Left forelimb (tissue), 1 donor: ENCODE measurements around the gene CD302.
"Not testable (repeated sequence)": the region's sequence is repeated elsewhere in the genome, so short reads cannot be mapped to it uniquely, and the experiment has no call there.

Experiments
- DNase-seq: peaks from one replicate; pipeline ENCODE4 v3.0.0-alpha.2; 2018; ENCODE audit warnings: low spot score

The CD302 gene

GRCh38 chr2:159793326-159793725 is 4.7 kb downstream of the CD302 start:
- DNase-seq: no peak

GRCh38 chr2:159792599-159792998 is 5.4 kb downstream of the CD302 start:
- no peak for DNase-seq

DNA sequence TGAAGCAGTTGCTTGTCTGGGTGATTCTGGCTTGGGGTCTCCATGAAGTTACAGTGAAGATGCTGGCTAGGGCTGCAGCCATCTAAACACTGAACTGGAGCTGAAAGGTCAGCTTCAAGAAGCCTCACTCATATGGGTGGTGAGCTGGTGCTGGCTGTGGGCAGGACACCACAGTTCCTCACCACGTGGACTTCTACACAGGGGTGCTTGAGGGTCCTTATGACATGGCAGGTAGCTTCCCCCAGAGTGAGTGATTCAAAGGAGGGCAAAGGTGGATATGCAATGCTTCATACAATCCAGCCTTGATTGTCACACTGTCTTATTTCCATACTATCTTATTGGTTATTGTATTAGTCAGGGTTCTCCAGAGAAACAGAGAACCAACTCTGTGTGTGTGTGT is 6.0 kb downstream of the CD302 start:
- DNase-seq: no peak

GRCh38 chr2:159790323-159790722 is 7.7 kb downstream of the CD302 start:
- DNase-seq: no peak

DNA sequence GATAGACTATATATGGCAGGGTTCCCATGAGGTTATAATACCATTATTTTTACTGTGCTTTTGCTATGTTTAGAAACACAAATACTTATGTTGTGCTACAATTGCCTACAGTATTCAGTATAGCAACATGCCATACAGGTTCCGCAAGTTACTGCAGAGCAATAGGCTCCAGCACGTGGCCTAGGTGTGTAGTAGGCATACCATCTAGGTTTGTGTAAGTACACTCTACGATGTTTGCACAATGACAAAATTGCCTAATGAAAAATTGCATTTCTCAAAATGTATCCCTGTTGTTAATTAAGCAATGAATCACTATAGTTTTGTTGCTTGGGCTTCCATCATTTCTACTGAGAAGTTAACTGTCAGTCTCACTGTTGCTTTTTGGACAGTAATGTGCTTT is 9.8 kb downstream of the CD302 start:
- DNase-seq: no peak

DNA sequence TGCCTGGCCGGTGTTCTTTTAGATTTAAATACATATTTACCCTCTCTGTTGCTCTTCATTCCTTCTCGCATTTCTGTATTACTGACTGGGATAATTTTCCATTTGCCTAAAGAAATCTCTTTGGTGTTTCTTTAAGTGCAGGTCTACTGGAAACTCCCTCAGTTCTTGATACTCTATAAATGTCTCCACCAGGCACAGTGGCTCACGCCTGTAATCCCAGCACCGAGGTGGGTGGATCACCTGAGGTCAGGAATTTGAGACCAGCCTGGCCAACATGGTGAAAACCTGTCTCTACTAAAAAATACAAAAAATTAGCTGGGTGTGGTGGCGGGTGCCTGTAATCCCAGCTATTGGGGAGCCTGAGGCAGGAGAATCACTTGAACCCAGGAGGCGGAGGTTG is 10.4 kb downstream of the CD302 start:
- DNase-seq: not testable (repeated sequence)

GRCh38 chr2:159786938-159787337 is 11.1 kb downstream of the CD302 start:
- DNase-seq: no peak

DNA sequence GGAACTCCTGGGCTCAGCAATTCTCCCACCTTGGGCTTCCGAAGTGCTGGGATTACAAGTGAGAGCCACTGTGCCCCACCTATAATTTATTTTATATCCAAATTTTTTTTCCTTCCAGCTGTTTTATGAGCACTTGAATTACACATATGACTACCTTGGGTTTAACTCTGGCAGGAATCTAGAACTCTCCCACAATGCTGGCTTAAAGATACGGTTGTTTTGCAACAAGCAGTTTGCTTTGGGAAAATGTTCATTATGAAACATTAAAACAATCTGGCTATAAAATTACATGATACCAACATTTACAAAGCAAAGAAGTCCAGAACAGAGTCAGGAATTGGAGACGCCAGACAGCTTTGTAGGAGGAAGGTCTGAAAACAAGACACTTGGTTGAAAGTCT is 12.8 kb downstream of the CD302 start:
- no peak for DNase-seq

DNA sequence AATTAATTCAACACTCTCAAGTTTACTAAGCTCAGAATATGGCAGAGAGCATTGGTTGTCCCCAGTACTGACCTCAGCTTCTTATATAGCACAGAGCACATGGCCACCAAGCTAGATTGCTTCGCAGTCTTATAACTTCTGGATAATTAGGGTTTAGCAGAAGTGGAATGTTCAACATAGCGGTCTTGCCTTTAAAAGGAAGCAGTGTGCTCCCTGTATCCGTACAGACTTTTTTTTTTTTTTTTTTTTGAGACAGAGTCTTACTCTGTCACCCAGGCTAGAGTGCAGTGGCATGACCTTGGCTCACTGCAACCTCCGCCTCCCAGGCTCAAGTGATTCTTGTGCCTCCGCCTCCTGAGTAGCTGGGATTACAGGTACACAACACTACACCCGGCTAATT is 13.3 kb downstream of the CD302 start:
- not testable (repeated sequence) for DNase-seq

- DNase-seq: no peak
Observed at GRCh38 chr2:159783556-159783955, 14.5 kb downstream of the CD302 start.

GRCh38 chr2:159776321-159776720 is 21.7 kb downstream of the CD302 start:
- no peak for DNase-seq

DNA sequence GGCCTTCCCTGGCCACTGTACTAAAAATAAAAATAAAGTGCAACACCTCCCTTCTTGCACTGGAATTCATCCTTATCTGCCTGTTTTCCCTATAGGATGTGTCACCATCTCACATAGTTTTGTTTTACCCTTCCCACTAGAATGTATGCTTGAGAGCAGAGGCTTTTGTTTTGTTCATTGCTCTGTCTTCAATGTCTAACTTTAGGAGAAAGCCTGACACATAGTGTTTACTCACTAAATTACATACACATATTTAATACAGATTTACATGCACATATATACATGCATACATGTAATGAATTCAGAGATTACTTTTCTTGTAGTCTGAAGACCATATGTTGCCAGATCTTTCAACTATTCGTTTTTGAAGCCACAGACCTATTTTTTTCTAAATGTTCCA is 23.0 kb downstream of the CD302 start:
- no peak for DNase-seq

DNA sequence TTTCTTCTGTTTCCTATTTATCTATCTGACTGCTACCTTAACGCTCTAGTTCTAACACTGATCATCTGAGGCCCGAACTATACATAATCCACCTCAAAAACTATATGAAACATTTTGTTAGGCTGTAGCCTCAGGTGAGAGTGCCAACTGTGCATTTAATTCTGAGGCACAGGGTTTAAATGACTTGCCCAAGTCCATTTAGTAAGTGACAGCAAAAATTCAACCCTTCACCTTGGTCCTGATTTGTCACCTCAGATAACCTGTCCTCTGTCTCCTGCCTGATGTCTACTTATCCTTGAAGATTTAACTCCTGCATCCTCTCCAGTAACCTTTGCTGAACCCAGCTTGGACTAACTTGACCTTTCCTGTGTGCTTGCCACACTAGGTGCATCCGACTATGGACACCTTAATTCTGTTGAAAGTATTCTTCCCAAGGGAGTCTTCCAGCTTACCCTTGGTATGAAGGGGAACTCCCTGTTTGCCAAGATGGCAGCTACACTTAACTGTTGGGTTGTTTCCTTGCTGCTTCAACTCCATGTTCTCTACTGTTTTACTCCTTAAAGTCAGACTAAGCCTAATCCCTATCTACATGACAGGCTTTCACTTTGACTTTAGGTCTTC is 23.5 kb downstream of the CD302 start:
- no peak for DNase-seq

- DNase-seq: no peak
Observed at GRCh38 chr2:159773886-159774285, 24.1 kb downstream of the CD302 start.

DNA sequence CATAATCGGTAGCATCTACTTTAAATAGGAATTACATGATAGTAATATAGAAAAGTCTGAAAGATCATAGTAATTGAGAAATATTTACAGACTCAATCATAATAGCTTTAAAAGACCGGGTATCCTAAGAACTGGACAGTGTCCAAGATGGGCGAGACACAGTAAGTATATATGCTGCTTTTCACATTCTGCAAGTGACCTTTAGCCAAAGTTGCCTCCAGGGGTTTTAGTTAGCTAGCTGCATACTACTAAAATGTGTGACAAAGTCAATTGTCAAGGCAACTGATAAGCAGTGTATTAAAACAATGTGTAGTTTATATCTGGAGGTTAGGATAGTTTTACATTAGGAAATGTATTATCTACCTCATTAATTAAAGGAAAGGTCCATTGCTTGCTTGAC is 24.6 kb downstream of the CD302 start:
- DNase-seq: no peak

DNA sequence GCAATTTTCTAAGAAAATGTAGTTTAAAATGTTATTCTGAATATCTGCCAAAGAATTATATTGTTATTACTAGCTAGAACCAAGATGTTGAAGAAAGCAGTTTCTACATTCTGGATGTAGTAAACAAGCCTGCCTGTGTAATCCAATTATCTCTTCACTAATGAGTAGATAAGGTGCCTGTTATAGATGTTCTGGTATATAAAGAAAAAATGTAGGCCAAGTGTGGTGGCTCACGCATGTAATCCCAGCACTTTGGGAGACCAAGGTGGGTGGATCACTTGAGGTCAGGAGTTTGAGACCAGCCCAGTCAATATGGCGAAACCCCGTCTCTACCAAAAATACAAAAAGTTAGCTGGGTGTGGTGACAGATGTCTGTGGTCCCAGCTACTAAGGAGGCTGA is 28.9 kb downstream of the CD302 start:
- DNase-seq: no peak

DNA sequence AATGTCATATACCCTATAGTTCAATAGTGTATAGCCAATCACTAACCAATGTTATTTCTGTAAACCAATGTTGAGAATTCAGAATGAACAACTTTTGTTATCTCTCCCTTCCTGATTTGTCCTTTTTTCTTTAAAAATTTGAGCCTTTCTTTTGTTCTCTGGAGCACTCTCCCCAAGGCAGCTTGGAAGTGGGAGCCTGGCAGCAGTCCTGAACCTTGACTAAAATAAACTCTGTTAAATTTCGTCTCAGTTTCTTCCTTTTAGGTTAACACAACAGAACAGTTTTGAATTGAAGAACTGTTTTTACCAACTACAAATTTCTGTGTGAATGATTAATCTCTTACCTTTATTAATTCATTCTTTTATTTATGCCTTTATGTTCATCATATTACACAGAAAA is 35.9 kb downstream of the CD302 start:
- no peak for DNase-seq

DNA sequence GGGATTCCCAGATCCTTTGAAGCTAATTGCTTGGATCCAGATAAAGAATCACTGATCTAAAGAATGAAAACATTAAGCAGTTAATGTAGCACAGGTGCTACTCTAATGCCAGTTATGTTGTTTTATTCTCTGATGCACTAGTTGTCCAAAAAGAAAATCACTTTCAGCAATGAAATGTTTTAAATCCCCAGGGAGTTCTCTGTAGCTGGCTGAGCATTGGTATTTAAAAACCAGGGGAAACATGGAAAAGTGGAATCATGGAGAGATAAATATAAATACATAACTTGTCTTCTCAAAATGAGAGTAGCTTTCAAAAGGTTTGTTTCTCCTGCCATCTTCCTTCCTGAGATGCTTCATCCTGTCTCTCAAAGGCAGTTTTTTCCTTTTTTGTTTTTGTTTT is 37.7 kb downstream of the CD302 start:
- no peak for DNase-seq

GRCh38 chr2:159759577-159759976 is 38.4 kb downstream of the CD302 start:
- no peak for DNase-seq

GRCh38 chr2:159758686-159759085 is 39.3 kb downstream of the CD302 start:
- no peak for DNase-seq

DNA sequence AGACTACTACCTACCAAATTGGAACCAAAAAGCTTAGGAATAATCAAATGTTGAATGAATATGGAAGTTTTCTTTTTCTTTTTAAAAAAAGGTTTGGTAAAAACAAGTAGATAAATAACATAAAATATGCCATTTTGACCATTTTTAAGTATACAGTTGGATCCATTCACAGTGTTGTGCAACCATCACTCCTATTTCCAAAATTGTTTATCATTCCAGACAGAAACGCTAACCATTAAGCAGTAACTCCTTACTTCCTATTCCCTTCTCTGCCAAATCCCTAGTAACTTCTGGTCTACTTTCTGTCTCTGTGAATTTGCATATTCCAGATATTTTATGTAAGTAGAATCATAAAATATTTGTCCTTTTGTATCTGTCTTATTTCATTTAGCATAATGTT is 39.8 kb downstream of the CD302 start:
- no peak for DNase-seq

DNA sequence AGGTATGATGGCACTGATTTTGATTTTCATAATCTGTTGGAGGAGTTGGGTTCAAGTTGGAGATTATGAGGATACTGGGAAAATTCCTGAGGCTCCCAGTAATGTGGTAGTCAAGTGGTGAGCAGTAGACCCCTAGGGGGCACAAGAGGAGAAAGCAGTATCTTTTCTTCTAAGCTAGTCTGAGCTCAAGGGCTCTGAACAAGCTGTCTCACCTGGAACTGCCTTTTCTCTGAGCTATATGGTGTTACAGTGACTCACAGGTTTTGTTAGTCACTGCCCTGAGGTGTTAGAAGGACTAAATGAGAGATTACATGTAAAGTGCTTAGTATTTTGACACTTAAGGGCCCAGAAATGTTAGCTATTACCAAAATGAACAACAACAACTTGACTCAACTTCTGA is 42.2 kb downstream of the CD302 start:
- no peak for DNase-seq

GRCh38 chr2:159755014-159755413 is 43.0 kb downstream of the CD302 start:
- no peak for DNase-seq

DNA sequence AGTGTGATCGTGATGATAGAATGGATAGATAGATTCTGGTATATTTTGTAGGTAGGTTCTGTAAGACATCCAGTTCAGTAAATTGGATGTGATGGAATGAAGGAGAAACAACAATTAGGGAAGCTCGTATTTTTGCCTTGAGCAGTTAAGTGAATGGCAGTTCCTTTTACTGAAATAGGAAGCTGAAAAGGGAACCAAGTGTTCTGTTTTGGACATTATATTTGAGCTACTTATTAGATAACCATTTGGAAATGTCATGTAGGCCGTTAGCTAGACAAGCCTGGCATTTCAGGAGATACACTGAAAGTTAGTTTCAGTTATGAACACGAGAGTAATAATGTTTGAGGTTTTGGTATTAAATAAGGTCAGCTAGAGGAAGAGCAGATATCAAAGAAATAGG is 44.2 kb downstream of the CD302 start:
- DNase-seq: no peak

GRCh38 chr2:159750873-159751272 is 47.1 kb downstream of the CD302 start:
- DNase-seq: no peak
